GM21619 (cell line): Measurements from ENCODE around the gene ZNF678.
"Not testable (repeated sequence)": the region's sequence is repeated elsewhere in the genome, so short reads cannot be mapped to it uniquely, and the experiment has no call there.

Experiments
- ATAC-seq: cut with Tn5 transposase; IDR thresholded peaks from one replicate; pipeline ENCODE4 v1.9.1; 2021; ENCODE audit not compliant: unreplicated experiment

Gene ZNF678

GRCh38 chr1:227549892-227550291 lies 13.5 kb upstream of the ZNF678 start:
- ATAC-seq: no peak

DNA sequence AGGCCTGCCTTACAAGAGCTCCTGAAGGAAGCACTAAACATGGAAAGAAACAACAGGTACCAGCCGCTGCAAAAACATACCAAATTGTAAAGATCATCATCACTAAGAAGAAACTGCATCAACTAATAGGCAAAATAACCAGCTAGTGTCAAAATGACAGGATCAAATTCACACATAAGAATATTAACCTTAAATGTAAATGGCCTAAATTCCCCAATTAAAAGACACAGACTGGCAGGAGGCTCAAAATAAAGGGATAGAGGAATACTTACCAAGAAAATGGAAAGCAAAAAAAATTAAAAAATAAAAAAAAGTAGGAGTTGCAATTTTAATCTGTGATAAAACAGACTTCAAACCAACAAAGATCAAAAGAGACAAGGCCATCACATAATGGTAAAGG lies 11.5 kb upstream of the ZNF678 start:
- not testable (repeated sequence) for ATAC-seq

GRCh38 chr1:227556288-227556687 lies 7.1 kb upstream of the ZNF678 start:
- no peak for ATAC-seq

- ATAC-seq: no peak
Measured at GRCh38 chr1:227557962-227558725, 5.2 kb upstream of the ZNF678 start.

- no peak for ATAC-seq
Measured at GRCh38 chr1:227558732-227559262, 4.6 kb upstream of the ZNF678 start.

DNA sequence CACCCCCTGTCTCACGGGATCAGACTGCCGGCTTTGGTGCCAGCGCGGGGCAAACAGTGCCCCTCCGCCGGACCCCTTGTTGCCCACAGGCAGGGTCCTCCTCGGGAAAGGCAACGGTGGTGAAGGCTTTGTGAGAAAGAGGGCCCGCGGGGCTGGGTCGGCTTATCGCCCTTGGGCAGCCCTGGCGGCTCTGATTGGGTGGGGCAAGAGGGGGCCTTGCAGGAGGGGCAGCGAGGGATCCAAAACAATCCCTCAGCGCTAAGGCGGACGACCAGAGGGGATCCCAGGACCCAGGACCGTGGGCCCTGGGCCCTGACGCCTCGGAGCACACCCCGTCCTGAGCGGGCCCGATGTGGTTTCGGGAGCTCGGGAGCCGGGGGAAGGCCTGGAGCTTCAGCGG lies 3.9 kb upstream of the ZNF678 start:
- no peak for ATAC-seq

- ATAC-seq: no peak
Measured at GRCh38 chr1:227559926-227560325, 3.4 kb upstream of the ZNF678 start.

DNA sequence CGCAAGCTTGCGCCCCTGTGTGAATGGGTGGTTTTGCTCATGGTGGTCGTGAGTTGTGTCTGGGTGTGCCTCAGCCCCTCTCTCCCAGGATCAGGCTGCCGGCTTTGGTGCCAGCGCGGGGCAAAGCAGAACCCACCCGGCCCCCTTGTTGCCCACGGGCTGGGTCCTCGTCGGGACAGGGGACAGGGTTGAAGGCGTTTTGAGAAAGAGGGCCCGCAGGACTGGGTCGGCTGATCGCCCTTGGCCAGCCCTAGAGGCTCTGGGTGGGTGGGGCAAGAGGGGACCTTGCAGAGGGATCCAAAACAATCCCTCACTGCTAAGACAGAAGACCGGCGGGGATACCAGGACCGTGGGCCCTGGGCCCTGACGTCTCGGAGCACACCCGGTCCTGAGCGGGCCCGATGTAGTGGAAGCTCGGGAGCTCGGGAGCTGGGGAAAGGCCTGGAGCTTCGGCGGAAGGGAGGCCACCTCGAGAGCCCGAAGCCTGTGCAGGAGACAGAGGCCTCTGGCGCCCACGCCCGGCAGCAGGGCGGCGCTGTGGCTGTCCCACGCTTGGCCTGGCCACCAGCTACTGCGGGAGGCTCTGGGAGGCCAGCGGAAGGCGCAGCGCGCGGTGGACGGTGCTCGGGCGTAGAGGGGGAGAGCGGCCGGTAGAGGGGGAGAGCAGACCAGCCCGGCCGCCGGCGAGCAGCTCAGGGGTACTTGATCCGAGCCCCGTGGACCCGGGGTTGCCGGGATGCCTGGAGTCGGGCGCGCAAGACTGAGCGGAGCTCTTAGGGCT lies 2.8 kb upstream of the ZNF678 start:
- ATAC-seq: no peak

GRCh38 chr1:227561241-227561907 lies 2.0 kb upstream of the ZNF678 start:
- ATAC-seq: no peak

GRCh38 chr1:227562037-227562436 lies 1.3 kb upstream of the ZNF678 start:
- no peak for ATAC-seq

DNA sequence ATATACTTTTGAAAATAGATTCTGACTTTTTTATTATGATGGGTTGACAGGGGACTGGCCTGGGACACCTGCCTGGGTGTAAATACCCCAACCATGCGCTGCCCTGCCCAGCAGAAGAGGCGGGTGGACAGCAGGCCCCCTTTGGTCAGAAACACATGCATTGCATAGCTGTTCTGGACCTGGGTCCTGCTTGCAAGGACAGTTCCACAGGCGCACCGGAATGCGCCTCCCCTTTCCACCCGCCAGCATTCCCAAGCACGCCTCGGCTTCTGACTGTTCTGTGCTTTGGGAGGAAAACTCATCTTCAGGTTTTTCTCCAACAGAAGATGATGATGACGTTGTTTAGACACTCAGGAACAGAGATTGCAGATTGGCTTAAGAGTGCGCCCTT lies 428 bp upstream of the ZNF678 start:
- ATAC-seq: no peak

DNA sequence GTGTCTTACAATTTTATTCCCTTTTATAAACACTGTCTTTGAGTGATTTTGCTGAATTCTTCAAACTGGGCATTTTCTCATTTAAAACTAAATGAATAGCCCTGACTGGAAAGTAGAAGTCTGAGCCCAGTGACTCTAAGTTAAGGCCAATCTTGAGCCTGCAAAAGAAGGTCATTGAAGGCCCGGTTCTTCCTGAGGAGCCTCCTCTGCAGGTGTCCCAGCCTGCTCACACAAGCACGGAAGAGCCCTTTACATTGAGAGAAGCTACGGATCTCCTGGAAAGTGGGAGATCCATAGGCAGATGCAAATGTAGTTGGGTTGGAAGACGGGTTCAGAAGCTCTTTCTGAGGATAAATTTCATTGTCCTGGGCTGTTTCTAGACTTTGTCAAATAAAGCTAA lies 3.9 kb downstream of the ZNF678 start:
- ATAC-seq: no peak

- ATAC-seq: no peak
Measured at GRCh38 chr1:227568593-227568992, 5.2 kb downstream of the ZNF678 start.

DNA sequence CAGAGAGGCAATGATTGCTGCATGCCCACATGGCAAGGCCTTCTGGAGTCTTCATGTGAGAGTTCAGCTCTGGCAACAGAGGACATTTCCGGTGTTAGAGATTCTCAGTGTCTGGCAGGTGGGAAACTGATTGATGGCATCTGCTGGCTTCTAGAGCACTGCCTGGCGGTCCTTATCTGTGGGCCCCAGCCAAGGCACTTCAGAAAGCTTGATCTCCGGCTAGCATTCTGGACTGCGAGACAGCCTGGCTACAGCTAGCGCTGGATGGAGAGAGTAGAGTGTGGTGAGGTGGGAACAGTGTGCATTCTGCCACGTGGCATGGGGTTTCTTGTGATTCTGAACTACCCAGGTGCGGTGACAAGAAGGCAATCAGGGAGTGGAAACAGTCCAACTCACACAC lies 9.4 kb downstream of the ZNF678 start:
- ATAC-seq: no peak

- ATAC-seq: no peak
Measured at GRCh38 chr1:227574926-227575325, 11.6 kb downstream of the ZNF678 start.

DNA sequence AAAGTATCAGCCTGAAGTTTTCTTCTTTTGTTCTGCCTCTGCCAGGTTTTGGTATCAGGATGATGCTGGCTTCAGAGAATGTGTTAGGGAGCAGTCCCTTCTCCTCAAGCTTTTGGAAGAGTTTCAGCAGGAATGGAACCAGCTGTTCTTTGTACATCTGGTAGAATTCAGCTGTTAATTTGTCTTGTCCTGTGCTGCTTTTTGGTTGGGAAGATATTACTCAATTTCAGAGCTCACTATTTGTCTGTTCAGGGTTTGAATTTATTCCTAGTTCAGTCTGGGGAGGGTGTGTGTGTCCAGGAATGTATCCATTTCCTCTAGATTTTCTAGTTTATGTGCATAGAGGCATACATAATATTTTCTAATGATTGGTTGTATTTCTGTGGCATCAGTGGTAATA lies 12.8 kb downstream of the ZNF678 start:
- no peak for ATAC-seq

- ATAC-seq: no peak
Measured at GRCh38 chr1:227577500-227577899, 14.1 kb downstream of the ZNF678 start.

DNA sequence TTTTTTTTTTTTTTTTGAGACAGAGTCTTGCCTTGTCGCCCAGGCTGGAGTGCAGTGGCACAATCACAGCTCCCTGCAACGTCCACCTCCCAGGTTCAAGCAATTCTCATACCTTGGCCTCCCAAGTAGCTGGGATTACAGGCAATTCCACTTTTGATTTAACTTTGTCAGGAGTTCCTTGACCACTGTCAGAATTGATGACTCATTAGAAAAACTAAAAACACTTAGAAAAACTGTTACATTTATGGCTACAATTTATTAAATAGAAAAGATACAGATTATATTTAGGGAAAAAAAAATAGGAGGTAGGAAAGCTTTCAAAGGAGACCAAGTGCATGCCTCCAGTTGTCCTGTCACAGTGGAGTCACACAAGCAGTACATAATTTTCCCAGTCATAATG lies 20.0 kb downstream of the ZNF678 start:
- no peak for ATAC-seq

DNA sequence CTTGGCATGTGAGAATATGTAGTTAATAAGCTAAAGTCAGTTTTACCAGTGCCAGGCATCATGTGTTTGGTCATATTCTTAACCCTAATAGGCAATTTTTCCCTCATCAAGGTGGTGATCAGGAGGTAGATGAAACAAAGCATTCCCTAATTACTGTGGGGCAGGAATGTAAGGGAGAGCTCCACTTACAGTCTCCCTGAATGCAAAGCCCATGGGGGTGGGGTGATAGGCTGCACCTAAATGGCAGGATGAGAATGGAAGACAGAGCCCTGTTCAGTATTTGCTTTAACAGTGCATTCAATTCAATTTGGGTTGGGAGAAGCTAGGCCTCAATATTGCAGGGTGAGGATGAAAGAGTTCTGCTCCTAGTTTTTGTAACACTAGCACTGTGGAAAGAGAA lies 23.4 kb downstream of the ZNF678 start:
- ATAC-seq: no peak

DNA sequence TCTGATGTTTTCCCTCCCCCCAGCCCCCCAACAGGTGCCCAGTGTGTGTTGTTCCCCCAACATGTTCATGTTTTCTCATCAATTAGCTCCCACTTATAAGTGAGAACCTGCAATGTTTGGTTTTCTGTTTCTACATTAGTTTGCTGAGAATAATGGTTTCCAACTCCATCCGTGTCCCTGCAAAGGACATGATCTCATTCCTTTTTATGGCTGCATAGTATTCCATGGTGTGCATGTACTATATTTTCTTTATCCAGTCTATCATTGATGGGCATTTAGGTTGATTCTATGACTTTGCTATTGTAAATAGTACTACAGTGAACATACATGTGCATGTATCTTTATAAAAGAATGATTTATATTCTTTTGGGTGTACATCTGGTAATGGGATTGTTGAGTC lies 24.6 kb downstream of the ZNF678 start:
- ATAC-seq: no peak

GRCh38 chr1:227588769-227589168 lies 25.4 kb downstream of the ZNF678 start:
- not testable (repeated sequence) for ATAC-seq

- ATAC-seq: not testable (repeated sequence)
Measured at GRCh38 chr1:227589777-227590176, 26.4 kb downstream of the ZNF678 start.
